HEK293 (cell line): ENCODE results near the gene DUSP14.

Source experiments
- CTCF ChIA-PET: fragments of 350-600 bp; formaldehyde crosslinking; extraction: SDS; loops from one replicate; lab custom pipeline; 2021; ENCODE audit warnings: antibody characterized with exemption; lab: Yijun Ruan, JAX
- POLR2A ChIA-PET: fragments of 300-600 bp; formaldehyde crosslinking; extraction: SDS; loops from one replicate; lab custom pipeline; 2020; ENCODE audit warnings: antibody characterized with exemption, inconsistent platforms; lab: Yijun Ruan, JAX
- H3K27ac ChIP-seq: fragments of 200-500 bp; sonication (Bioruptor generic); 2 replicates; pipeline ENCODE4 v1.5.1; 2014; ENCODE audit warnings: low read depth, low read length, control low read depth, inconsistent platforms; ENCODE audit errors: extremely low read depth
- H3K36me3 ChIP-seq, 2 experiments: fragments of 200-500 bp in 1 of 2; sonication (Bioruptor generic) in 1 of 2; 1 replicate in 1 of 2; 2 replicates in 1 of 2; pipeline ENCODE4 v1.5.1; 2014 to 2017; ENCODE audit warnings: inconsistent platforms in 2 of 2, low read length in 2 of 2; ENCODE audit not compliant: control insufficient read depth in 2 of 2, insufficient read depth in 1 of 2
- H3K4me1 ChIP-seq: fragments of 200-500 bp; sonication (Bioruptor generic); 2 replicates; pipeline ENCODE4 v1.5.1; 2014; ENCODE audit warnings: mild to moderate bottlenecking, low read length, inconsistent platforms; ENCODE audit not compliant: control insufficient read depth, insufficient read depth
- H3K4me3 ChIP-seq: 2 replicates; pipeline ENCODE4 v1.5.1; 2011; ENCODE audit warnings: low read depth, mild to moderate bottlenecking, control low read depth, low read length, moderate library complexity
- H3K9me3 ChIP-seq: fragments of 200-500 bp; sonication (Bioruptor generic); 2 replicates; pipeline ENCODE4 v1.5.1; 2014; ENCODE audit warnings: low read depth, low read length, inconsistent platforms; ENCODE audit not compliant: control insufficient read depth, insufficient read depth
- CTCF ChIP-seq: fragments of 450-650 bp; formaldehyde crosslinking; IDR thresholded peaks from 2 replicates; pipeline ENCODE4 v1.5.1; 2016; ENCODE audit warnings: missing biosample characterization, missing genetic modification characterization
- IKZF3 ChIP-seq: fragments of 450-650 bp; IDR thresholded peaks from 2 replicates; pipeline ENCODE4 v1.5.0; 2018; ENCODE audit warnings: missing biosample characterization, mild to moderate bottlenecking, missing genetic modification characterization, moderate library complexity
- OSR2 ChIP-seq: fragments of 450-650 bp; formaldehyde crosslinking; IDR thresholded peaks from 2 replicates; pipeline ENCODE4 v1.5.1; 2016; ENCODE audit warnings: missing biosample characterization, missing genetic modification characterization
- SP7 ChIP-seq: fragments of 450-650 bp; formaldehyde crosslinking; IDR thresholded peaks from 2 replicates; pipeline ENCODE4 v1.5.1; 2016; ENCODE audit warnings: missing biosample characterization, missing genetic modification characterization
- ZBTB11 ChIP-seq: fragments of 450-650 bp; formaldehyde crosslinking; conservative IDR thresholded peaks from 2 replicates; pipeline ENCODE4 v1.5.1; 2016; ENCODE audit warnings: low read depth, missing biosample characterization, missing genetic modification characterization
- ZBTB17 ChIP-seq: fragments of 450-650 bp; formaldehyde crosslinking; IDR thresholded peaks from 2 replicates; pipeline ENCODE4 v1.5.1; 2016; ENCODE audit warnings: missing biosample characterization, missing genetic modification characterization
- ZBTB6 ChIP-seq: fragments of 450-650 bp; formaldehyde crosslinking; IDR thresholded peaks from 2 replicates; pipeline ENCODE4 v1.5.1; 2017; ENCODE audit warnings: missing biosample characterization, missing genetic modification characterization
- ZFP37 ChIP-seq: fragments of 450-650 bp; formaldehyde crosslinking; IDR thresholded peaks from 2 replicates; pipeline ENCODE4 v1.5.1; 2016; ENCODE audit warnings: missing biosample characterization, missing genetic modification characterization
- ZIC2 ChIP-seq: fragments of 450-650 bp; formaldehyde crosslinking; IDR thresholded peaks from 2 replicates; pipeline ENCODE4 v1.5.1; 2016; ENCODE audit warnings: missing biosample characterization, missing genetic modification characterization
- ZNF221 ChIP-seq: fragments of 450-650 bp; formaldehyde crosslinking; IDR thresholded peaks from 2 replicates; pipeline ENCODE4 v1.5.1; 2017; ENCODE audit warnings: missing biosample characterization, missing genetic modification characterization, borderline replicate concordance
- ZNF239 ChIP-seq: fragments of 450-650 bp; formaldehyde crosslinking; IDR thresholded peaks from 2 replicates; pipeline ENCODE4 v1.5.1; 2016; ENCODE audit warnings: missing biosample characterization, missing genetic modification characterization
- ZNF280D ChIP-seq: fragments of 450-650 bp; formaldehyde crosslinking; IDR thresholded peaks from 2 replicates; pipeline ENCODE4 v1.5.1; 2016; ENCODE audit warnings: missing biosample characterization, missing genetic modification characterization
- ZNF449 ChIP-seq: fragments of 450-650 bp; formaldehyde crosslinking; IDR thresholded peaks from 2 replicates; pipeline ENCODE4 v1.5.1; 2017; ENCODE audit warnings: missing biosample characterization, mild to moderate bottlenecking, missing genetic modification characterization, moderate library complexity
- ZNF549 ChIP-seq: fragments of 450-650 bp; IDR thresholded peaks from 2 replicates; pipeline ENCODE4 v1.5.1; 2018; ENCODE audit warnings: missing biosample characterization, missing genetic modification characterization, mild to moderate bottlenecking, inconsistent platforms, moderate library complexity
- ZNF610 ChIP-seq: fragments of 450-650 bp; formaldehyde crosslinking; IDR thresholded peaks from 2 replicates; pipeline ENCODE4 v1.5.1; 2016; ENCODE audit warnings: missing biosample characterization, missing genetic modification characterization, borderline replicate concordance
- ZNF777 ChIP-seq: fragments of 450-650 bp; formaldehyde crosslinking; IDR thresholded peaks from 2 replicates; pipeline ENCODE4 v1.5.1; 2017; ENCODE audit warnings: missing biosample characterization, missing genetic modification characterization, borderline replicate concordance
- ZSCAN30 ChIP-seq: fragments of 450-650 bp; IDR thresholded peaks from 2 replicates; pipeline ENCODE4 v1.5.1; 2018; ENCODE audit warnings: missing biosample characterization, mild to moderate bottlenecking, missing genetic modification characterization, moderate library complexity

Gene DUSP14

GRCh38 chr17:37532756-37533155, 43.1 kb downstream of the DUSP14 start (continued):
- no peak for TF ChIP-seq ZNF449 (tag by site-specific recombination)
- no peak for TF ChIP-seq ZIC2 (tag by site-specific recombination)
- no peak for TF ChIP-seq SP7 (tag by site-specific recombination)
- no peak for TF ChIP-seq ZNF777
- no peak for TF ChIP-seq ZBTB11 (tag by site-specific recombination)
- TF ChIP-seq OSR2 (tag by site-specific recombination): no peak
- TF ChIP-seq ZBTB6: no peak
- no peak for TF ChIP-seq ZFP37
- no peak for TF ChIP-seq ZNF549 (tag by site-specific recombination)
- no peak for TF ChIP-seq ZNF239 (tag by site-specific recombination)
- no peak for TF ChIP-seq ZNF280D (tag by site-specific recombination)
- TF ChIP-seq ZSCAN30: no peak
- TF ChIP-seq ZNF221: no peak
- TF ChIP-seq, all 188 proteins: peak for 0

- Histone ChIP-seq H3K4me1 (no peaks in the 10 kb centered on the region), H3K36me3 (peaks cover 68 to 75% of the 10 kb centered on the region in 2 experiments), H3K4me3 (no peak overlapping the region), H3K9me3 (no peaks in the 10 kb centered on the region), H3K27ac (no peak overlapping the region)
- TF ChIP-seq CTCF (tag by site-specific recombination): no peak
- no peak for TF ChIP-seq IKZF3 (tag by site-specific recombination)
- no peak for TF ChIP-seq ZBTB17 (tag by site-specific recombination)
- no peak for TF ChIP-seq ZNF610 (tag by site-specific recombination)
- ChIA-PET POLR2A (no interaction called here), CTCF (interaction anchor here (1.2 kb wide), 1 partner anchor 8 kb away, joined by 6 read pairs; no protein-coding TSS in a partner anchor)
Measured at GRCh38 chr17:37535906-37536305, 46.2 kb downstream of the DUSP14 start.
